Activated naive CD4-positive, alpha-beta T cell treated with anti-CD3 and anti-CD28 coated beads, Interleukin-2, amount 50 U/mL, for 16 hours (primary cell): ENCODE results near the gene VAV1.
"Not testable (repeated sequence)": the region's sequence is repeated elsewhere in the genome, so short reads cannot be mapped to it uniquely, and the experiment has no call there.

ENCODE experiments used
- DNase-seq: peaks from one replicate; pipeline ENCODE4 v3.0.0-alpha.2; 2020

Gene VAV1

DNA sequence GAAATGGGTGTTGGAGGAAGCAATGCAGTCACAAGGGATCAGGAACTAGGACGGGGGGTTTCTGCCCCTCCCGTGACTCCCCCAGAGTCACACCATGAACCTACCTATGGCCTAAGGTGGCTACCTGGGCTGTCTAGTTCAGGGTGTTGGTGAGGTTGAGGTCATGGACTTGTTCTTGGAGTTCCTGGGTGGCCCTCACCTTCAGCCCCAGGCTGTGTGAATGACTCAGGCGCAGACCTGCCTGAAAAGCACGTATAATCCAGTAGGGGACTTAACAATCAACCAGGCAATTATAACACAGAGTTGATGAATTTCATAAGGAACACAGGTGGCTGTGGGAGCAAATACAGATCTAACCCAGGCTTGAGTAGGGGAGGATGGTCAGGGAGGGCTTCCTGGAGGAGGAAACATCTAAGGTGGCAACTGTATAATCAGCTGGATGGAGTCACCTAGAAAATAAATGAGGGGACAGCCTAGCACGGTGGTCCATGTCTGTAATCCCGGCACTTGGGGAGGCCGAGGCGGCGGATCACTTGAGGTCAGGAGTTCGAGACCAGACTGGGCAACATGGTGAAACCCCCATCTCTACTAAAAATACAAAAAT is 89.3 kb downstream of the VAV1 start:
- no peak for DNase-seq

- DNase-seq: peak; percentile 90
Measured at GRCh38 chr19:6862673-6863078, 90.2 kb downstream of the VAV1 start.

DNA sequence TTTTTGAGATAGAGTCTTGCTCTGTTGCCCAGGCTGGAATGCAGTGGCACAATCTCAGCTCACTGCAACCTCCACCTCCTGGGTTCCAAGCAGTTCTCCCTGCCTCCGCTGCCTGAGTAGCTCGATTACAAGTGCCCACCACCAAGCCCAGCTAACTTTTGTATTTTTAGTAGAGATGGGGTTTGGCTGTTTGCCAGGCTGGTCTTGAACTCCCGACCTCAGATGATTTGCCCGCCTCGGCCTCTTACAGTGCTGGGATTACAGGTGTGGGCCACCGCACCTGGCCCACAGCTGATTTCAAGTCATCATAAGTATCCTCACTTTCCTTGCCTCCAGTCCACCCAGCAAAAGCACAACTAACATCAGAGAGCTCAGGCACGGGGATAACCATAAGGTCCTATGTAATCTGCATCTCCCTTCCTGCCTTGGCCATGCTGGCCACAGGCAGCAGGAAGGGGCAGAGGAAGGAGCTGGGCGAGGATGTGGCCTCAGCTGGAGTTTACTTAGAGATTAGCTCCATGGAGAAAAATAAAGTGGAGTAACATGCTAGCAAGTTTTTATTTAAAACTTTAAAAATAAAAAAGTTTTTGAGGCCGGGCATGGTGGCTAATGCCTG is 91.9 kb downstream of the VAV1 start:
- no peak for DNase-seq

- no peak for DNase-seq
Measured at GRCh38 chr19:6865849-6866248, 93.3 kb downstream of the VAV1 start.

- DNase-seq: no peak
Measured at GRCh38 chr19:6866741-6867151, 94.2 kb downstream of the VAV1 start.

DNA sequence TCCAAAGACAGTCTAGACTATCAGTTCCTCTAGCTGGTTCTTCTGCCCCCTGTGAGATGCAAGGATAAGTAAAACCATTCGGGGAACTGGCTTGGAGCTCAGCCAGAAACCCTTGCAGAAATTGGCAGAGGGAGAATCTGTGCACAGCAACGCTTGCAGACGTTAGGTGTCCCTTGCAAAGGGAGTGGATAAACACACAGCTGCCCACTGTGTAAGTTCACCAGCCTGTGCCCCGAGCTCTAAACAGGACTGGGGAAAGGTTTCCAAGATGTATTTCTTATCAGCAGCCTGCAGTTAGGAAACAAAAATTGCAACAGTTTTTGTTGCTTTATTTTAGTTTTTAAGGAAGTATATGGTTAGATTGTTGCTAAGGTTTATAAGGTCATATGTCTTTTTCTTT is 95.8 kb downstream of the VAV1 start:
- DNase-seq: no peak

DNA sequence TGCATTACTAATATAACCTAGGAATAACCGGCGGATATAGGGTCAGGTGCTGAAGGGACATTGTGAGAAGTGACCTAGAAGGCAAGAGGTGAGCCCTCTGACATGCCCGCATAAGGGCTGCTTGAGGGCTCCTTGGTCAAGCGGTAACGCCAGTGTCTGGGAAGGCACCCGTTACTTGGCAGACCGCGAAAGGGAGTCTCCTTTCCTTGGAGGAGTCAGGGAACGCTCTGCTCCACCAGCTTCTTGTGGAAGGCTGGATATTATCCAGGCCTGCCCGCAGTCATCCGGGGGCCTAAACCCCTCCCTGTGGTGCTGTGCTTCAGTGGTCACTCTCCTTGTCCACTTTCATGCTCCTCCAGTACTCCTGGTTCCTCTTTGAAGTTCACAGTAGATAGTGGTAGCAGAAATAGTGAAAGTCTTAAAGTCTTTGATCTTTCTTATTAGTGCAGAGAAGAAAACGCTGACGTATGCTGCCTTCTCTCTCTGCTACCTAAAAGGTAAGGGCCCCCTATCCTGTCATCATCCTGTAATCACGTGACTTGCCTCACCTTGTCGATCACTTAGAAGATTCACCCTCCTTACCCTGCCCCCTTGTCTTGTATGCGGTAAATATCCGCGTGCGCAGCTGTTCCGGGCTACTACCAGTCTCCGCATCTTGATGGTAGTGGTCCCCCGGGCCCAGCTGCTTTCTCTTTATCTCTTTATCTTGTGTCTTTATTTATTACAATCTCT is 96.8 kb downstream of the VAV1 start:
- not testable (repeated sequence) for DNase-seq

GRCh38 chr19:6873708-6874431 is 101.4 kb downstream of the VAV1 start:
- DNase-seq: no peak

- DNase-seq: no peak
Measured at GRCh38 chr19:6875218-6875617, 102.7 kb downstream of the VAV1 start.

DNA sequence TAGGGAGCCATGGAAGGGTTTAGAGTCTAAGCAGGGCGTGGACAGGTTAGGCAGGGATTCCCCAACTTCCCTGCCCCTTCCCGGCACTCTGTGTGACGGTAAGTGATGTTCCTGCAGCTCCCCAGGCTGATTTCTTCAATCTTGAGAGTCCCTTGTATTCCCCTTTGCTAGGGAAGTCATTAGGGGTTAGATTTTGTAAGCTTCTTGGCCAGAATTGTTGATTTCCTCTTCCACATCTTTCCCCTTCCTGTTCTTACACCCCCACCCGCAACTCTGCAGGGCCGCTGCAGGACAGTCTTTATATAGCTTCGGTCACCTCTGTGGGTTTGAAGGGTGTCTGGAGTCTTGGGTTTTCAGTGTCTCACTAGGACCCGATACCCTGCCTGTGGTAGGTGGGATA is 104.2 kb downstream of the VAV1 start:
- DNase-seq: no peak

- no peak for DNase-seq
Measured at GRCh38 chr19:6877766-6878165, 105.3 kb downstream of the VAV1 start.

- DNase-seq: no peak
Measured at GRCh38 chr19:6886277-6886897, 113.9 kb downstream of the VAV1 start.

GRCh38 chr19:6887316-6887715 is 114.8 kb downstream of the VAV1 start, which contains the start of gene ADGRE1:
Gene ADGRE1, plus strand, starts transcription at chr19:6887579. Its CDS starts 30 bp downstream, at chr19:6887609.
- DNase-seq: peak; percentile 45

GRCh38 chr19:6888967-6889366 is 116.5 kb downstream of the VAV1 start:
- DNase-seq: no peak

GRCh38 chr19:6890401-6890913 is 117.9 kb downstream of the VAV1 start:
- no peak for DNase-seq

GRCh38 chr19:6890938-6891337 is 118.4 kb downstream of the VAV1 start:
- DNase-seq: peak; percentile 71

- DNase-seq: no peak
Measured at GRCh38 chr19:6891761-6892385, 119.4 kb downstream of the VAV1 start.

- no peak for DNase-seq
Measured at GRCh38 chr19:6894313-6894712, 121.8 kb downstream of the VAV1 start.

DNA sequence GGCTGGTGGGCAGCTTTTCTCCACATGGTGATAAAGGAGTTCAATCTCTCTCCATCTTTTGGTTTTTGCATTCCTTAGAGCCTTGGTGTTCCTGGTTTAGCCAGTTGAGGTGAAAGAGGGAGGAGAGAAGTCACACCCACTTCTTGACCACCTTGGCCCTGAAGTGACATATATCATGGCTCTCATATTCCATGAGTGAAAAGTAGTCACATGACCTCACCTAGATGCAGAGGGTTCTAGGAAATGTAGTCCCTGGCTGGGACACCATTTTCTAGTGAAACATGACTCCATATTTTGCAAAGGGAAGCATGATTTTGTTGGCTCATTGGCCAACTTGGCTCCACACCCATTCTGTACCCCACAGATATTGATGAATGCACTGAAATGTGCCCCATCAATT is 130.9 kb downstream of the VAV1 start:
- DNase-seq: no peak

DNA sequence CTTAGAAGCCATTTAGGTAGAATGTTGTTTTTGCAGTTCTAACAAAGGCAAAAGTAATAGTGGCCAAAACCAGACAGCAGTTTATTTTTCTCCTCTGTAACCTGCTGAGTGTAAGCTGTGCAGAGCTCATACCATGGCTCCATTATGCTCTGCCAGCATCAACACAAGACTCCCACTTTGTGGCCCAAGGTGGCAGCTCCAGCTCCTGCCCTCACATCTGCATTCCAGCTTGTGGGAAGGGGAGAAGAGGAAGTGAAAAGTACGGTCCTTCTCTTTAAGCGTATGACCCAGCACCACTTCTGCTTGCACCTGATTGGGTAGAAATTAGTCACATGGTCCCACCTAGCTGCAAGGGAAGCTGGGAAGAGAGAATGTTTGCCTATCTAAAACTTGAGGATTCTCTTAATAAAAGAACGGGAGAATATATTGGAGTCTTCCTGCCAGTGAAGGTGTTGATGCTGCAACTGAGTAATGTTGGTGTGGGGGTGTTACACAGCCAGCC is 134.1 kb downstream of the VAV1 start:
- no peak for DNase-seq
